PFSK-1 (cell line): ENCODE data around the gene PRRG4.

ENCODE experiments used
- POLR2AphosphoS5 ChIP-seq: IDR thresholded peaks from 2 replicates; pipeline ENCODE4 v1.6.1; 2012; ENCODE audit warnings: low read depth, mild to moderate bottlenecking, control low read depth, low read length, moderate library complexity
- TAF1 ChIP-seq: IDR thresholded peaks from 2 replicates; pipeline ENCODE4 v1.6.1; 2012; ENCODE audit warnings: low read length, control low read depth, borderline replicate concordance; ENCODE audit not compliant: insufficient read depth
- TF ChIP-seq, protein P1 (sequence below), 2 experiments: IDR thresholded peaks; 2 replicates each; pipeline versions ENCODE4 v1.6.1 to v1.8.0; 2011 to 2012; ENCODE audit warnings: low read depth in 2 of 2, low read length in 2 of 2, control low read depth in 1 of 2, inconsistent platforms in 1 of 2, mild to moderate bottlenecking in 1 of 2, moderate library complexity in 1 of 2; ENCODE audit not compliant: insufficient read depth in 1 of 2

DNA sequence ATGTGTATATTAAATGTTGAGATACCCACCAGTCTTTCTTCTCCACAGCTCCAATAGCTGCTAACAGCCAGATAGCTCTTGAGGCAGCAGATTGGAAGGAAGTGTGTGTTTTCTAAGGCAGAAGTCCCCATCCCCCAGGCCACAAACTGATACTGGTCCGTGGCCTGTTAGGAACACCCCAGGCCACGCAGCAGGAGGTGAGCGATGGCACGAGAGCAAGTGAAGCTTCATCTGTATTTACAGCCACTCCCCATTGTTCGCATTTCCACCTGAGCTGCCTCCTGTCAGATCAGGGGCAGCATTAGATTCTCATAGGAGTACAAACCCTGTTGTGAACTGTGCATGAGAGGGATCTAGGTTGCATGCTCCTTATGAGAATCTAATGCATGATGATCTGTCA lies 48.0 kb upstream of the PRRG4 start:
- TF ChIP-seq, protein P1, sequence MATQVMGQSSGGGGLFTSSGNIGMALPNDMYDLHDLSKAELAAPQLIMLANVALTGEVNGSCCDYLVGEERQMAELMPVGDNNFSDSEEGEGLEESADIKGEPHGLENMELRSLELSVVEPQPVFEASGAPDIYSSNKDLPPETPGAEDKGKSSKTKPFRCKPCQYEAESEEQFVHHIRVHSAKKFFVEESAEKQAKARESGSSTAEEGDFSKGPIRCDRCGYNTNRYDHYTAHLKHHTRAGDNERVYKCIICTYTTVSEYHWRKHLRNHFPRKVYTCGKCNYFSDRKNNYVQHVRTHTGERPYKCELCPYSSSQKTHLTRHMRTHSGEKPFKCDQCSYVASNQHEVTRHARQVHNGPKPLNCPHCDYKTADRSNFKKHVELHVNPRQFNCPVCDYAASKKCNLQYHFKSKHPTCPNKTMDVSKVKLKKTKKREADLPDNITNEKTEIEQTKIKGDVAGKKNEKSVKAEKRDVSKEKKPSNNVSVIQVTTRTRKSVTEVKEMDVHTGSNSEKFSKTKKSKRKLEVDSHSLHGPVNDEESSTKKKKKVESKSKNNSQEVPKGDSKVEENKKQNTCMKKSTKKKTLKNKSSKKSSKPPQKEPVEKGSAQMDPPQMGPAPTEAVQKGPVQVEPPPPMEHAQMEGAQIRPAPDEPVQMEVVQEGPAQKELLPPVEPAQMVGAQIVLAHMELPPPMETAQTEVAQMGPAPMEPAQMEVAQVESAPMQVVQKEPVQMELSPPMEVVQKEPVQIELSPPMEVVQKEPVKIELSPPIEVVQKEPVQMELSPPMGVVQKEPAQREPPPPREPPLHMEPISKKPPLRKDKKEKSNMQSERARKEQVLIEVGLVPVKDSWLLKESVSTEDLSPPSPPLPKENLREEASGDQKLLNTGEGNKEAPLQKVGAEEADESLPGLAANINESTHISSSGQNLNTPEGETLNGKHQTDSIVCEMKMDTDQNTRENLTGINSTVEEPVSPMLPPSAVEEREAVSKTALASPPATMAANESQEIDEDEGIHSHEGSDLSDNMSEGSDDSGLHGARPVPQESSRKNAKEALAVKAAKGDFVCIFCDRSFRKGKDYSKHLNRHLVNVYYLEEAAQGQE (IDR thresholded peaks at IDR 0.05; ENCODE audit: insufficient read depth in 1 of 2, low read depth in 2 of 2, low read length in 2 of 2) = no peak
- no peak for TF ChIP-seq TAF1
- TF ChIP-seq POLR2AphosphoS5 = no peak
